WTC11 (cell line): ENCODE data around the gene LMO1. TPM values are rescaled to one million over a fixed set of nuclear protein-coding genes. Genes with fewer than 3 reads are reported as not detected.

Source experiments
- ATAC-seq: fragments of 200-7000 bp; cut with Tn5 transposase; 2 replicates; pipeline ENCODE4 v1.10.0; 2021; ENCODE audit warnings: mild to moderate bottlenecking, moderate library complexity
- CTCF ChIA-PET: fragments of 300-600 bp; sonication (Branson Sonifier 250); formaldehyde crosslinking; loops from one replicate; lab custom pipeline; 2021; ENCODE audit warnings: antibody characterized with exemption; lab: Charles Lee
- POLR2A ChIA-PET: fragments of 350-600 bp; sonication (Branson Sonifier 250); formaldehyde crosslinking; loops from one replicate; lab custom pipeline; 2021; ENCODE audit warnings: antibody characterized with exemption; lab: Charles Lee
- DNase-seq: peaks from one replicate; pipeline ENCODE4 v3.0.0; 2021; ENCODE audit warnings: low spot score
- H3K27ac Mint-ChIP-seq: 2 replicates; pipeline ENCODE4 v1.8.0; 2021; ENCODE audit warnings: mixed read lengths
- H3K27me3 Mint-ChIP-seq: 2 replicates; pipeline ENCODE4 v1.8.0; 2021; ENCODE audit warnings: low read depth, mild to moderate bottlenecking, moderate library complexity, mixed read lengths
- H3K36me3 Mint-ChIP-seq: 2 replicates; pipeline ENCODE4 v1.8.0; 2021; ENCODE audit warnings: mixed read lengths
- H3K4me1 Mint-ChIP-seq: 2 replicates; pipeline ENCODE4 v1.8.0; 2022; ENCODE audit warnings: mixed read lengths
- H3K4me3 Mint-ChIP-seq: 2 replicates; pipeline ENCODE4 v1.8.0; 2021; ENCODE audit warnings: mild to moderate bottlenecking, moderate library complexity, mixed read lengths
- H3K9me3 Mint-ChIP-seq: 2 replicates; pipeline ENCODE4 v1.8.0; 2021; ENCODE audit warnings: mixed read lengths
- ATF3 ChIP-seq: sonication (generic); formaldehyde crosslinking; conservative IDR thresholded peaks from 2 replicates; pipeline ENCODE4 v1.8.1; 2022; ENCODE audit warnings: mild to moderate bottlenecking, missing genetic modification reagents
- GABPB1 ChIP-seq: sonication (generic); formaldehyde crosslinking; IDR thresholded peaks from 2 replicates; pipeline ENCODE4 v1.8.1; 2023; ENCODE audit warnings: mild to moderate bottlenecking, missing genetic modification reagents
- MXD4 ChIP-seq: fragments of 250-450 bp; sonication (Bioruptor Pico); IDR thresholded peaks from 2 replicates; pipeline ENCODE4 v1.8.0; 2021; ENCODE audit warnings: mild to moderate bottlenecking, moderate library complexity, borderline replicate concordance
- NR2C2 ChIP-seq: sonication (generic); formaldehyde crosslinking; IDR thresholded peaks from 2 replicates; pipeline ENCODE4 v1.8.0; 2022; ENCODE audit warnings: mild to moderate bottlenecking, missing genetic modification reagents
- PRRX2 ChIP-seq: fragments of 250-450 bp; sonication (Bioruptor Pico); IDR thresholded peaks from 2 replicates; pipeline ENCODE4 v1.8.0; 2021; ENCODE audit warnings: mild to moderate bottlenecking
- RELA ChIP-seq: sonication (generic); formaldehyde crosslinking; IDR thresholded peaks from 2 replicates; pipeline ENCODE4 v1.8.1; 2022; ENCODE audit warnings: missing genetic modification reagents, mild to moderate bottlenecking, borderline replicate concordance
- STAT6 ChIP-seq: sonication (generic); formaldehyde crosslinking; conservative IDR thresholded peaks from 2 replicates; pipeline ENCODE4 v1.8.1; 2023; ENCODE audit warnings: mild to moderate bottlenecking, low read depth, missing genetic modification reagents, moderate library complexity
- TEAD4 ChIP-seq: sonication (generic); formaldehyde crosslinking; IDR thresholded peaks from 2 replicates; pipeline ENCODE4 v1.8.0; 2022; ENCODE audit warnings: mild to moderate bottlenecking, missing genetic modification reagents
- ZMAT4 ChIP-seq: fragments of 250-450 bp; sonication (Bioruptor Pico); IDR thresholded peaks from 2 replicates; pipeline ENCODE4 v1.9.0; 2021; ENCODE audit warnings: mild to moderate bottlenecking
- ZNF138 ChIP-seq: sonication (generic); formaldehyde crosslinking; conservative IDR thresholded peaks from 2 replicates; pipeline ENCODE4 v1.8.1; 2022; ENCODE audit warnings: mild to moderate bottlenecking, moderate library complexity, missing genetic modification reagents
- ZNF219 ChIP-seq: sonication (generic); formaldehyde crosslinking; IDR thresholded peaks from 2 replicates; pipeline ENCODE4 v1.8.0; 2023; ENCODE audit warnings: missing genetic modification reagents, mild to moderate bottlenecking, borderline replicate concordance
- ZNF281 ChIP-seq: sonication (generic); formaldehyde crosslinking; IDR thresholded peaks from 2 replicates; pipeline ENCODE4 v1.8.0; 2023; ENCODE audit warnings: mild to moderate bottlenecking, missing genetic modification reagents
- ZNF396 ChIP-seq: fragments of 250-450 bp; sonication (Bioruptor Pico); IDR thresholded peaks from 2 replicates; pipeline ENCODE4 v1.8.0; 2021; ENCODE audit warnings: mild to moderate bottlenecking, moderate library complexity, borderline replicate concordance
- ZNF512 ChIP-seq: sonication (generic); formaldehyde crosslinking; IDR thresholded peaks from 2 replicates; pipeline ENCODE4 v1.8.1; 2022; ENCODE audit warnings: missing genetic modification reagents, borderline replicate concordance
- total RNA-seq: library from RNA; stranded (reverse); gene quantifications from 3 replicates; pipeline ENCODE4 v1.2.3, GENCODE V29; 2021
- TF ChIP-seq, protein P1 (sequence below): fragments of 250-450 bp; sonication (Bioruptor Pico); IDR thresholded peaks from 2 replicates; pipeline ENCODE4 v1.8.0; 2021; ENCODE audit warnings: mild to moderate bottlenecking
- TF ChIP-seq, protein P2 (sequence below): sonication (generic); formaldehyde crosslinking; IDR thresholded peaks from 2 replicates; pipeline ENCODE4 v1.8.1; 2022; ENCODE audit warnings: low read depth, mild to moderate bottlenecking, moderate library complexity, missing genetic modification reagents, borderline replicate concordance

Gene LMO1
- total RNA-seq, 1 experiment from 2014 or later: 0.44 TPM

GRCh38 chr11:8201644-8202365 is 61.9 kb downstream of the LMO1 start:
- DNase-seq (no peak), ATAC-seq (peak; percentile 43)
- POLR2A ChIA-PET: no interaction called here
- Mint-ChIP-seq H3K4me3 (no peak overlapping the region), H3K9me3 (no peaks in the 10 kb centered on the region), H3K36me3 (no peaks in the 10 kb centered on the region), H3K27ac (no peak overlapping the region), H3K4me1 (peaks cover 7% of the 10 kb centered on the region), H3K27me3 (peaks cover 24% of the 10 kb centered on the region)
- CTCF ChIA-PET: interaction anchor here (0.7 to 2.4 kb wide), 8 partner anchors 9 to 164 kb away, joined by 3 to 19 read pairs (median 4); partner anchors contain the start of gene LMO1
- TF ChIP-seq NR2C2: no peak
- no peak for TF ChIP-seq ZNF219 (CRISPR knock-in tag)
- TF ChIP-seq ATF3 (CRISPR knock-in tag): no peak
- TF ChIP-seq TEAD4 (CRISPR knock-in tag): no peak
- TF ChIP-seq ZNF281: no peak

- H3K4me3 Mint-ChIP-seq: no peak overlapping the region
- no peak for DNase-seq
- peaks cover 6% of the 10 kb centered on the region for H3K4me1 Mint-ChIP-seq
- peaks cover 40% of the 10 kb centered on the region for H3K27me3 Mint-ChIP-seq
- ATAC-seq: no peak
- H3K36me3 Mint-ChIP-seq: no peaks in the 10 kb centered on the region
- H3K27ac Mint-ChIP-seq: no peak overlapping the region
- CTCF ChIA-PET: no interaction called here
- no peaks in the 10 kb centered on the region for H3K9me3 Mint-ChIP-seq
- POLR2A ChIA-PET: no interaction called here
- TF ChIP-seq RELA (no peak), GABPB1 (CRISPR knock-in tag) (no peak), PRRX2 (CRISPR knock-in tag) (no peak), ZMAT4 (CRISPR knock-in tag) (no peak), ZNF512 (CRISPR knock-in tag) (no peak), ZNF396 (no peak), ZNF138 (CRISPR knock-in tag) (no peak), STAT6 (CRISPR knock-in tag) (no peak), MXD4 (no peak)
- TF ChIP-seq, protein P1, sequence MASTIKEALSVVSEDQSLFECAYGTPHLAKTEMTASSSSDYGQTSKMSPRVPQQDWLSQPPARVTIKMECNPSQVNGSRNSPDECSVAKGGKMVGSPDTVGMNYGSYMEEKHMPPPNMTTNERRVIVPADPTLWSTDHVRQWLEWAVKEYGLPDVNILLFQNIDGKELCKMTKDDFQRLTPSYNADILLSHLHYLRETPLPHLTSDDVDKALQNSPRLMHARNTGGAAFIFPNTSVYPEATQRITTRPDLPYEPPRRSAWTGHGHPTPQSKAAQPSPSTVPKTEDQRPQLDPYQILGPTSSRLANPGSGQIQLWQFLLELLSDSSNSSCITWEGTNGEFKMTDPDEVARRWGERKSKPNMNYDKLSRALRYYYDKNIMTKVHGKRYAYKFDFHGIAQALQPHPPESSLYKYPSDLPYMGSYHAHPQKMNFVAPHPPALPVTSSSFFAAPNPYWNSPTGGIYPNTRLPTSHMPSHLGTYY (CRISPR knock-in tag): no peak
- TF ChIP-seq, protein P2, sequence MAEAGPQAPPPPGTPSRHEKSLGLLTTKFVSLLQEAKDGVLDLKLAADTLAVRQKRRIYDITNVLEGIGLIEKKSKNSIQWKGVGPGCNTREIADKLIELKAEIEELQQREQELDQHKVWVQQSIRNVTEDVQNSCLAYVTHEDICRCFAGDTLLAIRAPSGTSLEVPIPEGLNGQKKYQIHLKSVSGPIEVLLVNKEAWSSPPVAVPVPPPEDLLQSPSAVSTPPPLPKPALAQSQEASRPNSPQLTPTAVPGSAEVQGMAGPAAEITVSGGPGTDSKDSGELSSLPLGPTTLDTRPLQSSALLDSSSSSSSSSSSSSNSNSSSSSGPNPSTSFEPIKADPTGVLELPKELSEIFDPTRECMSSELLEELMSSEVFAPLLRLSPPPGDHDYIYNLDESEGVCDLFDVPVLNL (CRISPR knock-in tag): no peak
- TF ChIP-seq, all 79 proteins: peak for 0
Measured at GRCh38 chr11:8199676-8200075, 64.0 kb downstream of the LMO1 start.
